RCC 7860 (cell line): ENCODE results near the gene ANGEL2.

Source experiments
- DNase-seq: peaks from one replicate; pipeline ENCODE4 v3.0.0-alpha.2; 2015; ENCODE audit warnings: low spot score
- FAIRE-seq: peaks from 2 replicates; lab custom pipeline; 2012; peaks lifted over from hg19 to GRCh38; lab: Jason Lieb, UNC

ANGEL2 gene

DNA sequence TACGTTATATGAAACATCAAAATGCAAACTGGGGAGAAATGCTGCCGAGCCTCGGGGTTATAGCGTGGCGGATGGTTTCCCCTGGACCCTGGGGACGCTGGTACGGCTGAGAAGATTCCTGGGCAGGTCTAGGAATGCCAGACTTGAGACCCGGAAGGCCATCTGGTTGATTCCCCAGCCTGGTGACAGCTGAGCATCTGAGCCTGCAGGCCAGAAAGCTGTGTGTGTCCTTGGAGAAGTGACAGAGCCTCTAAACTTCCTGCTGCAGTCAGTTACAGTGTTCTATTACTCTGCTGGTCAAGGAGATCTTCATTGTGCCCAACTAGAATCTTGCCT lies 63.1 kb downstream of the ANGEL2 start:
- DNase-seq (no peak), FAIRE-seq (no peak)

DNA sequence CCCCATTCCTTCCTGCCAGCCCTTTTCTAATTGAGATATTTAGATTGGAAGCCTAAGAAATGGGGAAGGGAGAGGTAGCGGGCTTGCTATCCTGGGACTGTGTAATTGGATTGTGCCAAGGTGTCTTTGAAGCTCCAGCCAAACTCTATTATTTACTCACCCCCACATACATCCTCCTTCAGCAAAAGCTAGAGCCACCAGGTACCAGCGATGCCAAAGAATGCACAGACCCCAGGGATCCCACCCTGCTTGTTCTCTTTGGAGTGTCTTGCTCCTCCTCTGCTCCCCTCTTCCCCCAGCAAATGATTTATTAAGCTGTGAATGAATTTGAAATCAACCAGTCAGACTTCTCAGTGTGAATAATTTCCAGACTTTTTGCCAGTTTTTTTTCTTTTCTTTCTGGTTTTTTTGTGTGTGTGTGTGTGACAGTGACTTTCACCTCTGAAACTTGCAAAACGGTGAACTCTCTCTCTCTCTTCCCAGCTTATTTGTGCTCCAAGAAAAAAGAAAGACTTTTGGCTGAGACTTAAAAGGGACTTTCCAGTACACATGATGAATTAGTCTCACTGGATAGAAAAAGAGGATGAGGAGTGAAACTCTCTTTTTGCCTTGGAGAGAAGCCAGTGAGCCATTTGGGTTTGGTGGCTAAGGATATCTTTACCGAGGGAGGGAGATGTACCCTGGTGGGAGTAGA lies 63.6 kb downstream of the ANGEL2 start:
- DNase-seq, result no peak
- no peak for FAIRE-seq

- FAIRE-seq, result no peak
- DNase-seq, result no peak
Measured at GRCh38 chr1:212951126-212951946, 64.3 kb downstream of the ANGEL2 start.

DNA sequence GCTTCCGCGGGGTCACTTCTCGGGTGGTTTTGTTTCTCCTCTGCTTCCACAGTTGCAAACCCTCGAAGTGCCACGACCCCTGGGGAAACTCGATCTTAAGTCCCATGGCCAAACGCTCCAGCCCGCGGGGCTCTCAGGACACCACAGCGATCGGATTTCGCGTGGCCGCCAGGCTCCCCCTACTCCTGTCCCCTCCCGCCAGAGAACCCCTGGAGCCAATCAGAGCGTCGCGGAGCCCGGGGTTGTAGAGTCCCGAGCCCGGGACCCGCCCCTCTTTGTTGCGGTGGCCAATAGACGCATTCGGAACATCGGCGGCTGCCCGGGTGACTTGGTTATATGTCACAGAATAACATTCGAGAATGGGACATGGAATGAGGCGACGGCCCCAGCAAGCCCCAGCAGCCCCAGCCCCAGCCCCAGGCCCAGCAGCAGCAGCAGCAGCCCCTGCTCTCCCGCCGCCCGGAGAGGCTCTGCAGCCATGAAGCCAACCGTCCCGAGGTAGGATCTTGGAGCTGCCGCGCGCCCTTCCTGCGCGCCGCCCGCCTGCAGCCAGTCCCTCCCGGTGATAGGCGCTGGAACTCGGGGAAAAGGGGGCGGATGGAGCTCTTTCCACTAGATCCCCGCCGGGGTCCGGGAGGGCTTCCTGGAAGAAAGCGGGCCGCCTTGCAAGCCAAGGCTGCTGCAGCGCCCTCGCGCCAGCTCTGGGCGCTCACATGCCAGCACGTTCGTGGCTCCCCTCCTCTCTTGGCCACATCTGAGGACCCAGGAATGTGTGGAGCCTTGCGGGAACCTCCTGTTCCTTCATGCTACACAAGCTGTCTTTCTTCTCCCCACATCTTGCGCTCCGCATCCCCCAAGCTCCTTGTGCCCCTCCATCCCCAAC lies 65.2 kb downstream of the ANGEL2 start, which contains the start of gene VASH2:
TSS of gene VASH2 (plus strand) at position 299 of the 883 bp plus-strand sequence. CDS start 1,002 bp downstream, outside the sequence.
- no peak for DNase-seq
- no peak for FAIRE-seq

DNA sequence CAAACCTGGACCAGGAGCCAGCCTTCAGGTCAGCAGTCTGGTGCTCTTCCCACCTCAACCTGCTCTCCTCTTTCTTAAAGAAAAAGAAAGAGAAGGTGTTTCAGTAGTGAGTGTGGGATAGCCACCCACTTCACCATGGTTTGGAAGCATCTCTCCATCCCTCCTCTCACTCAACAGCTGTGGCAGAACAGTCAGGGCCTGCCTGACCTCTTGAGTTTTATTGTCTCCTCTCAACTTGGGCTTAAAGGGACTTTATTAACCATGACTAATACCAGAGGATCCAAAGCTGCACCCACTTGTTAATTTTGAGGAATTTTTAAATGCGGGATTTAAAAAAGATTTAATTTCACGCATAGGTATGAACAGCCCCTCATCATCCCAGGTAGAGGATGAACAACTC lies 65.9 kb downstream of the ANGEL2 start:
- no peak for FAIRE-seq
- DNase-seq, result no peak

- no peak for FAIRE-seq
- no peak for DNase-seq
Measured at GRCh38 chr1:212946872-212947271, 68.8 kb downstream of the ANGEL2 start.

DNA sequence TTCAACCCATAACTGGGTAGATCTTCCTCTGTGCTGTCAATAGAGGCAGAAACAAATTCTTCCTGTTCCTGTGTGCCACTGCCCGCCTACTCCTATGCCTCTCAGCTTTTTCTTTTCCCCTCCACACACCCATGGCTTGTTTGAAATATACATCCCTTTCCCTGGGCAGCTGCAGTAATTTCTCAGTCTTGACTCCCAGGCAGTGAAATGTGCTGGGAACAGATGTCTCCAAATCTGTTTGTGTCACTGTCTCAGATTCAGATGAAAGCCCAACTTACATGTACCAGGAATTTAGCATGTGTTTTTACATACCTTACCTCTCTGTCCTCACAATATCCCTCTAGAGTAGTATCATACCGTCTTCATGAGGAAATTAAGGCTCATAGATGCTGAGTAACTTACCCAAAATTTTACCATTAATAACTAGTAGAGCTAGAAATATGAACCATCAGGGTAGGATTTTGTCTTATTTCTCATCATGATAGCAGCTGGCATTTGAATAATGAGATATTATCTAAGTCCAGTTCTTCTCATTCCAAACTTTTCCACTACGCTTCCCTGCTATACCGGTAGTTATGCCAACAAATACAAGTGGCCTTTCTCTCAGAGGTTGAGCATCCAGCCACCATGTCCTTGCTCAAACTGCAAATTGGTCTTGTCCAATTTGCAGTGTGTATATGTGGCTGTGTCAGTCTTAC lies 70.1 kb downstream of the ANGEL2 start:
- DNase-seq (no peak), FAIRE-seq (no peak)

DNA sequence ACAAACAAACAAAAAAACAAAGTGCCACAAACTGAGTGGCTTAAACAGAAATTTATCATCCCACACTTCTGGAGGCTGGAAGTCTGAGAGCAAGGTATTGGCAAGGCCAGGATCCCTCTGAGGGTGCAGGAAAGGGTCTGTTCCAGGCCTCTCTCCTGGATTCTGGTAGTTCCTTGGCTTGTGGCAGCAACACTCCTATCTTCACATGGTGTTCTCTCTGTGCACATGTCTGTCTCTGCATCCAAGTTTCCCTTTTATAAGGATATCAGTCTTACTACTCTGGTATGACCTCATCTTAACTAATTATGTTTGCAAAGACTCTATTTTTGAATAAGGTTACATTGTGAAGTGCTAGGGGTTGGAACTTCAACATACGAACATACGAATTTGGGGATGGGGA lies 70.6 kb downstream of the ANGEL2 start:
- no peak for FAIRE-seq
- DNase-seq, result no peak

DNA sequence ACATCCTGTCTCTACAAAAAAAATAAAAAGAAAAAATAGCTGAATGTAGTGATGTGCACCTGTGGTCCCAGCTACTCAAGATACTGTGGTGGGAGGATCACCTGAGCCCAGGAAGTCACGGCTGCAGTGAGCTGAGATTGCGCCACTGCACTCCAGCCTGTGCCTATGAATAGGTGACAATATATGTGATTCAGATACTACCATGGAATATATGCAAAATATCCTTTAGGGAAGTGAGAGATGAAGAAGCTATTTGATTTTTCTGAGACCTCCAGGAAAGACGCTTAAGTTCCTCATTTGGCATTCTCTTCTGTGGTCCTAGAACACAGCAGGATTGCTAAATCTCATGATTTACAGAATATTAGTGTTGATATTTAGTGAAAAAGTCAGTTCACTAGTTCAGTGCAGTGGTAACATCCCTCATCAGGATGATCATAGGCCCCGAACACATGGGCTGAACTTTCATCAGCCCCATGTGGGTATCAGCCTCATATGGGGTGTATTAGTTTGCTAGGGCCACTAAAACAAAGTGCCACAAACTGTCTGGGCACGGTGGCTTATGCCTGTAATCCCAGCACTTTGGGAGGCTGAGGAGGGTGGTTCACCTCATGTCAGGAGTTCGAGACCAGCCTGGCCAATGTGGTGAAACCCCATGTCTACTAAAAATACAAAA lies 71.3 kb downstream of the ANGEL2 start:
- no peak for DNase-seq
- FAIRE-seq, result no peak

GRCh38 chr1:212943393-212943710 lies 72.3 kb downstream of the ANGEL2 start:
- no peak for DNase-seq
- no peak for FAIRE-seq

DNA sequence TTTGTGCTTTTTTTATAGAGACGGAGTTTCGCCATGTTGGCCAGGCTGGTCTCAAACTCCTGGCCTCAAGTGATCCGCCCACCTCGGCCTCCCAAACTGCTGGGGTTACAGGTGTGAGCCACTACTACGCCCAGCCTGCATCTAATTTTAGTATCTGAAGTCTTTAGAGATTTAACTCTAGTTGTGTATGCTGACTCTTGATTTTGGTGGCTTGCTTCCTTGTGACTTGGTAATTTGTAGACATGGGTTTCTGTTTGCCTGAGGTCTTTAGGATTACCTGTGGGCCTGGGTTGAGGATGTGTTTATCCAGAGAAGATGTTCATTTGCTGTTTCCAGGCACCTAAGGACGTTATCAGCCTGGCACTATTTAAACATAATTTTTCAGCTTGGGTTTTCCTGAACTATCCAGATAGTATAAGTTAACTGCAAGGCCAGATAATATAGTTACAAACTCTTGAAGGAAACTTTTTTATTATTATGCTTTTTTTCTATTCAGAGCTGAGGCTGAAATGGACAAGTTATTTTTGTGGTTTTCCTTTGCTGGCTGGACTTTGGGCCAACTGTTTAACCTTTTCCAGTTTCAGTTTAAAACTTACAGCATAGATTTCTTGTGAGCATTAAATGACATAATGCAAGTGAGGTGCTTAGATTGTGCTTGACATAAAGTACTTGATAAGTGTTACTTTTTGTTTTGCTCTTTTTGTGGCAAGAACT lies 72.8 kb downstream of the ANGEL2 start:
- no peak for FAIRE-seq
- no peak for DNase-seq
